IPS-18c (cell line): ENCODE results near the gene NETO2.

Source experiments
- H3K4me3 ChIP-seq: 2 replicates; pipeline ENCODE4 v1.7.0; 2013; ENCODE audit warnings: low read depth, mild to moderate bottlenecking, low read length, moderate library complexity; ENCODE audit not compliant: insufficient read depth
- H3K9me3 ChIP-seq: one replicate; pipeline ENCODE4 v1.6.1; 2013; ENCODE audit warnings: mild to moderate bottlenecking, low read length, moderate library complexity; ENCODE audit not compliant: control insufficient read depth, insufficient read depth

The NETO2 gene

GRCh38 chr16:47036201-47036600 is 107.5 kb downstream of the NETO2 start:
- Histone ChIP-seq H3K4me3 (no peak overlapping the region), H3K9me3 (no peaks in the 10 kb centered on the region)

DNA sequence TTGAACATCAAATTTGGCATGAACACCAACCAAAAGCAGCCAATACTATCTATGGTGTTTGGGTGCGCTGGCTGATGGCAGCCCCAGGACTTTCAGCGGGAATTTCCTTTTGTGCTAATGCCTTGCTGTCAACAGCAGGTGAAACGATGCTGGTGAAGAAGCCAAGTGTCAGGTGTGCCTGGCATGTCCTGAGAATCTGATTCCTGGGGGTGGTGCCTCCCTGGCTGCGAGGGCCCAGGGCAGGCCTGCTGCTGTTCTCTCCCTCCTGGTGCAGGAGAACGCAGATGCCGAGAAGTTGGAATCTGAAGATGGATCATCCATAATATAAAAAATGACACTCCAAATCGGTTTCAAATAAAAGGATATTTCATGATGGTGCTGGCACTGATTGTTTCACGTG is 108.3 kb downstream of the NETO2 start:
- Histone ChIP-seq H3K4me3 (no peak overlapping the region), H3K9me3 (no peaks in the 10 kb centered on the region)

GRCh38 chr16:47034455-47034854 is 109.3 kb downstream of the NETO2 start:
- Histone ChIP-seq H3K4me3 (no peak overlapping the region), H3K9me3 (no peaks in the 10 kb centered on the region)

GRCh38 chr16:47033176-47033575 is 110.6 kb downstream of the NETO2 start:
- Histone ChIP-seq H3K4me3 (no peak overlapping the region), H3K9me3 (no peaks in the 10 kb centered on the region)

DNA sequence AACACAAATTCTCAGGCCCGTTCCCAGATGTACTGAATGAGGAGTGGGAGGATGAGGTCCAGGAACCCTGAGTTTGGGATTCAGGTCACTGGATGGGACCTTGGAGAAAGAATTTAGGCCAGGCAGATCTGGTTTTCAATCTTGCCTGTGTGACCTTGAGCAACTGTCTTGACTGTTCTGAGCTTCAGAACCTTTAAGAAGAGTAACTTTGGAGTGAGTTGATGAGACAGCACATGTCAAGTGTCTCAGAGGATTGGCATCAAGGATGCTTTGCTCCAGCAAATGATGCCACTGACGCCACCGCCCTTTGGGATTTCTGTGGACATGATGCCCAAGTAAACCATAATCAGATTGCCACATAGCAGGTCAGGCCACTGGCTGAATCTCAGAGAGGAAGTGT is 114.0 kb downstream of the NETO2 start:
- Histone ChIP-seq H3K4me3 (no peak overlapping the region), H3K9me3 (no peaks in the 10 kb centered on the region)

GRCh38 chr16:47028767-47029377 is 114.9 kb downstream of the NETO2 start:
- Histone ChIP-seq H3K4me3 (no peak overlapping the region), H3K9me3 (no peaks in the 10 kb centered on the region)
